ENCODE data around the gene RIT2. TPM values are rescaled to one million over a fixed set of nuclear protein-coding genes. Genes with fewer than 3 reads are reported as not detected.

The RIT2 gene
- total RNA-seq, 1 donor from 2014 or later, result not detected

GRCh38 chr18:42929857-42930256 is 185.6 kb downstream of the RIT2 start:
- DNase-seq (ENCODE audit: low spot score), result no peak

- DNase-seq (ENCODE audit: low spot score), result no peak
Observed at GRCh38 chr18:42929181-42929580, 186.3 kb downstream of the RIT2 start.

- DNase-seq (ENCODE audit: low spot score), result no peak
Observed at GRCh38 chr18:42925036-42925435, 190.4 kb downstream of the RIT2 start.

GRCh38 chr18:42922363-42922762 is 193.1 kb downstream of the RIT2 start:
- no peak for DNase-seq (ENCODE audit: low spot score)

- DNase-seq (ENCODE audit: low spot score), result no peak
Observed at GRCh38 chr18:42921226-42921737, 194.2 kb downstream of the RIT2 start.

- DNase-seq (ENCODE audit: low spot score), result no peak
Observed at GRCh38 chr18:42920621-42921020, 194.9 kb downstream of the RIT2 start.

- DNase-seq (ENCODE audit: low spot score), result no peak
Observed at GRCh38 chr18:42915299-42915698, 200.2 kb downstream of the RIT2 start.

- DNase-seq (ENCODE audit: low spot score), result no peak
Observed at GRCh38 chr18:42914476-42914875, 201.0 kb downstream of the RIT2 start.

- no peak for DNase-seq (ENCODE audit: low spot score)
Observed at GRCh38 chr18:42909095-42909494, 206.4 kb downstream of the RIT2 start.

GRCh38 chr18:42906761-42907160 is 208.7 kb downstream of the RIT2 start:
- DNase-seq (ENCODE audit: low spot score), result no peak

- DNase-seq (ENCODE audit: low spot score), result no peak
Observed at GRCh38 chr18:42901161-42901560, 214.3 kb downstream of the RIT2 start.

GRCh38 chr18:42893977-42894376 is 221.5 kb downstream of the RIT2 start:
- DNase-seq (ENCODE audit: low spot score), result no peak

GRCh38 chr18:42892181-42892580 is 223.3 kb downstream of the RIT2 start:
- no peak for DNase-seq (ENCODE audit: low spot score)

- DNase-seq (ENCODE audit: low spot score), result no peak
Observed at GRCh38 chr18:42891705-42892104, 223.8 kb downstream of the RIT2 start.

GRCh38 chr18:42883169-42883568 is 232.3 kb downstream of the RIT2 start:
- no peak for DNase-seq (ENCODE audit: low spot score)

- DNase-seq (ENCODE audit: low spot score), result no peak
Observed at GRCh38 chr18:42882122-42882521, 233.4 kb downstream of the RIT2 start.

GRCh38 chr18:42872838-42873237 is 242.6 kb downstream of the RIT2 start:
- DNase-seq (ENCODE audit: low spot score), result no peak

- no peak for DNase-seq (ENCODE audit: low spot score)
Observed at GRCh38 chr18:42864876-42865275, 250.6 kb downstream of the RIT2 start.

- DNase-seq (ENCODE audit: low spot score), result no peak
Observed at GRCh38 chr18:42861271-42861670, 254.2 kb downstream of the RIT2 start.

GRCh38 chr18:42860548-42860947 is 254.9 kb downstream of the RIT2 start:
- DNase-seq (ENCODE audit: low spot score), result no peak

- DNase-seq (ENCODE audit: low spot score), result no peak
Observed at GRCh38 chr18:42860011-42860410, 255.5 kb downstream of the RIT2 start.

- no peak for DNase-seq (ENCODE audit: low spot score)
Observed at GRCh38 chr18:42854558-42854957, 260.9 kb downstream of the RIT2 start.

GRCh38 chr18:42850174-42851083 is 265.1 kb downstream of the RIT2 start:
- no peak for DNase-seq (ENCODE audit: low spot score)

All from ureter (tissue), 1 donor.